GM21423 (cell line): ENCODE results near the gene CPT1C.

Source experiments
- ATAC-seq: cut with Tn5 transposase; IDR thresholded peaks from one replicate; pipeline ENCODE4 v1.9.1; 2021; ENCODE audit warnings: mild to moderate bottlenecking, moderate library complexity; ENCODE audit not compliant: unreplicated experiment

CPT1C gene

GRCh38 chr19:49752701-49753100, 61.8 kb downstream of the CPT1C start:
- ATAC-seq: no peak

GRCh38 chr19:49755956-49756355, 65.0 kb downstream of the CPT1C start:
- ATAC-seq: no peak

- no peak for ATAC-seq
Observed at GRCh38 chr19:49758292-49758691, 67.4 kb downstream of the CPT1C start.

- no peak for ATAC-seq
Observed at GRCh38 chr19:49761249-49761624, 70.3 kb downstream of the CPT1C start.

- no peak for ATAC-seq
Observed at GRCh38 chr19:49761625-49762311, 70.9 kb downstream of the CPT1C start.

- ATAC-seq: no peak
Observed at GRCh38 chr19:49763230-49763629, 72.3 kb downstream of the CPT1C start, which contains the start of gene TSKS. TSKS (minus strand) TSS chr19:49763306; CDS start chr19:49763247, 59 bp downstream.
